Measurements from ENCODE around the gene ADORA1. TPM values are rescaled to one million over a fixed set of nuclear protein-coding genes. Genes with fewer than 3 reads are reported as not detected.

Gene ADORA1
- total and polyA plus RNA-seq, 2 donors (not counting 3 experiments of a cell fraction or from before 2014, with no cell fraction given) = 0.15 TPM; not detected in 1

GRCh38 chr1:203086992-203087763 lies 40.3 kb upstream of the ADORA1 start:
- Histone ChIP-seq H2AFZ (ENCODE audit: low read depth, low read length) (no peak overlapping the region), H3K79me2 (ENCODE audit: control insufficient read depth, insufficient read depth, low read length) (no peaks in the 10 kb centered on the region), H3K9me3 (replicated peaks; ENCODE audit: control insufficient read depth, insufficient read depth, low read length) (no peaks in the 10 kb centered on the region), H3K4me1 (ENCODE audit: control insufficient read depth, extremely low read depth, insufficient read depth, low read length) (no peaks in the 10 kb centered on the region), H3K27ac (ENCODE audit: insufficient read depth, low read depth, low read length) (no peak overlapping the region), H3K4me3 (replicated peaks in 1 of 3; ENCODE audit: insufficient read depth in 1 of 3, low read depth in 1 of 3, low read length in 3 of 3) (no peak overlapping the region), H3K36me3 (ENCODE audit: control insufficient read depth in 2 of 2, extremely low read depth in 1 of 2, insufficient read depth in 2 of 2, low read length in 2 of 2) (no peaks in the 10 kb centered on the region), H4K20me1 (replicated peaks; ENCODE audit: control insufficient read depth, extremely low read depth, insufficient read depth, low read length) (no peaks in the 10 kb centered on the region), H3K9me1 (replicated peaks; ENCODE audit: control insufficient read depth, extremely low read depth, insufficient read depth, low read length) (no peaks in the 10 kb centered on the region), H3K9ac (replicated peaks; ENCODE audit: extremely low read depth, insufficient read depth, low read length) (no peak overlapping the region), H3K4me2 (ENCODE audit: insufficient read depth, low read length) (no peak overlapping the region), H3K27me3 (ENCODE audit: control insufficient read depth in 2 of 2, insufficient read depth in 2 of 2, low read length in 2 of 2) (peaks cover 1 to 4% of the 10 kb centered on the region in 2 experiments)
- intact Hi-C loops (cut with micrococcal nuclease) = no loop called here
- FAIRE-seq = no peak
- dilution Hi-C loops (cut with MboI; ENCODE audit: extremely low pct_ligation_motif_present, low sequenced_read_pairs) = no loop called here
- no peak for DNase-seq (ENCODE audit: low read depth, low spot score)
- CTCF ChIA-PET = interaction anchor here (0.6 to 2.3 kb wide), 4 partner anchors 14 to 129 kb away, joined by 3 to 7 read pairs (median 4); partner anchors contain the start of gene ADORA1
- POLR2A ChIA-PET = no interaction called here
- TF ChIP-seq FOS (IDR thresholded peaks at IDR 0.05; ENCODE audit: borderline replicate concordance, insufficient read depth, low read length) (no peak), POLR2A (IDR thresholded peaks at IDR 0.05; ENCODE audit: low read depth, low read length) (no peak), JUN (IDR thresholded peaks at IDR 0.05; ENCODE audit: borderline replicate concordance, insufficient read depth, insufficient read length, low read depth) (no peak), GATA2 (IDR thresholded peaks at IDR 0.05; ENCODE audit: insufficient read depth, insufficient read length, low read depth, low read length) (no peak), POLR2AphosphoS5 (IDR thresholded peaks at IDR 0.05; ENCODE audit: insufficient read depth, low read depth, low read length) (no peak)
- no TSS peak for BruUV-seq (replicated peaks)

- Histone ChIP-seq H3K27me3 (ENCODE audit: control insufficient read depth in 2 of 2, insufficient read depth in 2 of 2, low read length in 2 of 2) (peaks cover 0 to 4% of the 10 kb centered on the region in 2 experiments), H3K4me1 (ENCODE audit: control insufficient read depth, extremely low read depth, insufficient read depth, low read length) (no peaks in the 10 kb centered on the region), H3K27ac (ENCODE audit: insufficient read depth, low read depth, low read length) (no peak overlapping the region), H4K20me1 (replicated peaks; ENCODE audit: control insufficient read depth, extremely low read depth, insufficient read depth, low read length) (no peaks in the 10 kb centered on the region), H3K4me3 (replicated peaks in 1 of 3; ENCODE audit: insufficient read depth in 1 of 3, low read depth in 1 of 3, low read length in 3 of 3) (no peak overlapping the region), H3K9me3 (replicated peaks; ENCODE audit: control insufficient read depth, insufficient read depth, low read length) (no peaks in the 10 kb centered on the region), H3K9me1 (replicated peaks; ENCODE audit: control insufficient read depth, extremely low read depth, insufficient read depth, low read length) (no peaks in the 10 kb centered on the region), H3K79me2 (ENCODE audit: control insufficient read depth, insufficient read depth, low read length) (no peaks in the 10 kb centered on the region), H3K4me2 (ENCODE audit: insufficient read depth, low read length) (no peak overlapping the region), H2AFZ (ENCODE audit: low read depth, low read length) (no peak overlapping the region), H3K36me3 (ENCODE audit: control insufficient read depth in 2 of 2, extremely low read depth in 1 of 2, insufficient read depth in 2 of 2, low read length in 2 of 2) (no peaks in the 10 kb centered on the region), H3K9ac (replicated peaks; ENCODE audit: extremely low read depth, insufficient read depth, low read length) (no peak overlapping the region)
- TF ChIP-seq MAX (IDR thresholded peaks at IDR 0.05; ENCODE audit: insufficient read depth, insufficient read length) = no peak
- no peak for TF ChIP-seq MYC (IDR thresholded peaks at IDR 0.05; ENCODE audit: low read depth, low read length)
- TF ChIP-seq CTCF (IDR thresholded peaks at IDR 0.05; ENCODE audit: extremely low read depth in 1 of 2, insufficient read depth in 1 of 2, low read depth in 1 of 2, low read length in 2 of 2) = no peak
- TF ChIP-seq EZH2 (IDR thresholded peaks at IDR 0.05; ENCODE audit: borderline replicate concordance, low read depth, low read length, severe bottlenecking) = no peak
- TF ChIP-seq POLR2AphosphoS5 (IDR thresholded peaks at IDR 0.05; ENCODE audit: insufficient read depth, low read depth, low read length) = no peak
- no peak for TF ChIP-seq GATA2 (IDR thresholded peaks at IDR 0.05; ENCODE audit: insufficient read depth, insufficient read length, low read depth, low read length)
- ChIA-PET CTCF (no interaction called here), POLR2A (no interaction called here)
- DNase-seq (ENCODE audit: low read depth, low spot score) (no peak), FAIRE-seq (no peak)
- intact Hi-C loops (cut with micrococcal nuclease) = no loop called here
- no TSS peak for BruUV-seq (replicated peaks)
- dilution Hi-C loops (cut with MboI; ENCODE audit: extremely low pct_ligation_motif_present, low sequenced_read_pairs) = no loop called here
Measured at GRCh38 chr1:203088441-203088840, 39.1 kb upstream of the ADORA1 start.
